Ovary (tissue), 3 donors: ENCODE data around the gene PRRC1.

Source experiments
- CTCF ChIP-seq, 3 donors: fragments of 450-650 bp in 2 of 3; fragments of 200-600 bp in 1 of 3; IDR thresholded peaks; one replicate each; pipeline versions ENCODE4 v1.5.1 to v1.8.0; 2016 to 2022; ENCODE audit warnings: antibody characterized with exemption in 3 of 3, mild to moderate bottlenecking in 1 of 3
- EP300 ChIP-seq: sonication (generic); formaldehyde crosslinking; IDR thresholded peaks from one replicate; pipeline ENCODE4 v1.6.1; 2017; ENCODE audit warnings: antibody characterized with exemption
- POLR2A ChIP-seq: fragments of 450-650 bp; IDR thresholded peaks from one replicate; pipeline ENCODE4 v1.6.1; 2017; ENCODE audit warnings: antibody characterized with exemption, mild to moderate bottlenecking, moderate library complexity
- donor health status: DM: no; HTN: no; CAD: no.

DNA sequence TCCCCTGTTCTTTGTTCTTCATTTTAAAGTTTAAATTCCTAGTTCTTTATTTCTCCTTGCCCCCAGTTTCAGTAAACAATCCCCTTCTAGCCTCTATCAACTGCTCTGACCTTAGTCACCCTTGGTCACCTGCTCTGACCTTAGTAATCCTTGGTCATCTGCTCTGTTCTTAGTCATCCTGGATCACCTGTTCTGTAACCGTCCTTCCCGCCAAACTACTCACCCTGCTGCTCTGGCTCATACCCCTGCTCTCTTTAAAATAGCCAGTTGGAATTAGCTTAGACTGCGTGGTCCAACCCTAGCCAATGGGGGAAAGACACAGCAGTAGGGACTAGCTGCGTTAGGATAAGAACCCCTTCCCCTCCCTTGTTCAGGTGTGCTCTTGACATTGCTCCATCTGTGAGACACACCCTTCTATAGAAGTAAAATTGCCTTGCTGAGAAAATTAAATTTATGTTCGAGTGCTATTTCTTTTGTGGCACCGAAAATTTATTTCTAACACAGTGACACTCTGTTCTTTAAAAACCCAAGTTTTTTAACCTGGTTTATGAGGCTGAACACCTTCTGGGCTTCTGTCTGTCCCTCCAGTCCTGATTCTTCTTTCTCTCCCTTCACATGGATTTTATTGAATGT is 3.8 kb downstream of the PRRC1 start:
- TF ChIP-seq CTCF (IDR thresholded peaks at IDR 0.05) = no peak
- no peak for TF ChIP-seq POLR2A
- TF ChIP-seq EP300 = no peak
